NCI-H345 treated with DMSO at 0.1 percent for 48 hours (cell line): Measurements from ENCODE around the gene GLDC.
"Not testable (repeated sequence)": the region's sequence is repeated elsewhere in the genome, so short reads cannot be mapped to it uniquely, and the experiment has no call there.

Experiments used
- DNase-seq: peaks from one replicate; lab custom pipeline; 2025; ENCODE audit not compliant: unreplicated experiment; lab: John Stamatoyannopoulos, UW

The GLDC gene

DNA sequence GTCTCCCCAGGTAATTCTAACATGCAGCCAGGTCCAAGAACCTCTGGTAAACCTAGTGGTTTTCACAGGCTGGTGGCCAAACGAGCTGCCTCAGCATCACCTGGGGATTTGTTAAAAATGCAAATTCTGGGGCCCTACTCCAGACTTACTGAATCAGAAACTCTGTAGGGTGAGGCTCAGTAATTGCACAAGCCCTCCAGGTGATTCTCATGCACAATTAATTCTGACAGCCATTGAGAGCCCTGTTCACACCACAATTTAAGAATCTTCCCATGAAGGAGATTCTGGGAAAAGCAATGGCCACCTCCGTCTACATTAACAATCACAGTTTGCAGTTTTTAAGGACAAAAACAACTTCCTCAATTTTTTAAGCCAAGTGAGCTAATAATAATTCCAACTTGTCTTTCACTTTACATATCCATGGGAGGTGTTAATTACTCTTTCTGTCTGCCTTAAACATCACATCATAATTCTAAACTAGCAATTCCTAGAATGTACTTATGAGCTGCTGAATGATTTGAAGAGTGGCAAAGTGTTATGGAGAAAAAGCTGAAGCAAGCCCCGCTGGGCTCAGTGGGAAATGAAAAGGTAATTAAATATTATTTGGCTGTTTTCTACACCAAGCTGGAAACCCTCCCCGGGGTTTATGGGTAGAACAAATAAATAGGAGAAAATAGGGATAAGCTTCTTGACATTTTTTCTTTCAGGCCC, 70.0 kb downstream of the GLDC start:
- no peak for DNase-seq

GRCh38 chr9:6567140-6567591, 78.4 kb downstream of the GLDC start:
- no peak for DNase-seq

- no peak for DNase-seq
Observed at GRCh38 chr9:6566409-6567139, 79.0 kb downstream of the GLDC start.

DNA sequence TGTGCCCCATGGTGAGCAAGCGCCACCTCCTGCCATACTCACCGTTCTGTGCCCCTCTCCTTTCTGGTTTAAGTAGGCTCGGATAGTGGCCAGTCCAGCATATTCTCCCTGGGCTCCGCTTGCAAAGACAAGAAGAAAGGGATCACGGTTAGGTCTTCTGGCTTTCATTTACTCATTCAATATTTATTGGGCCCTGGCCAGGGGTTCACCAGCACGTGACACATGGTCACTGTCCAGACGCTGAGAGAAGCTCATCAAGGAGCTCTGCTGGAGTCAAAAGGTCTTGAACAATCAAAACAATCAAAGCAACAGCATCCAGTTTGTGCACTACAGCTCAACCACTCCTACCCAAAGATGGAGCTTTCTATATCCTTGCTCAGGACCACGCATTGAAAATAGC, 80.2 kb downstream of the GLDC start:
- DNase-seq = no peak

DNA sequence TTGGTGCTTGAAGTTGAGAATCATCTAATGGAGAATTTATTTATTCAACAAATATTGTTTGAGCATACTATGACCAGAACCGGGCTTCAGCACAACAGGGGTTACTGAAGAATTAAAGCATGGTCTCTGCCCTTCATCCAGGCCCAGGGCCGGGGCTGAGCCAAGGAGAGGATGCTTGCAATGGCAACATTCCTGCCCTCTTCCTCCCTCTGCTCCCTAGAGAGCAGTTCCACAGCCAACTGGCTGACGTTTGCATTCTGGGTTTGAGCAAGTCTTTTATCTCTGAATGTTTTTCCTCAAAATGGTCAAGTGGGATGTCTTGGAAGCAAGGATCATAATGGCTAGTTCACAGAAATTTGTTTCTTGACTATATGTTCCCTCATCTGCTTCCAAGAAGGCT, 80.7 kb downstream of the GLDC start:
- no peak for DNase-seq

DNA sequence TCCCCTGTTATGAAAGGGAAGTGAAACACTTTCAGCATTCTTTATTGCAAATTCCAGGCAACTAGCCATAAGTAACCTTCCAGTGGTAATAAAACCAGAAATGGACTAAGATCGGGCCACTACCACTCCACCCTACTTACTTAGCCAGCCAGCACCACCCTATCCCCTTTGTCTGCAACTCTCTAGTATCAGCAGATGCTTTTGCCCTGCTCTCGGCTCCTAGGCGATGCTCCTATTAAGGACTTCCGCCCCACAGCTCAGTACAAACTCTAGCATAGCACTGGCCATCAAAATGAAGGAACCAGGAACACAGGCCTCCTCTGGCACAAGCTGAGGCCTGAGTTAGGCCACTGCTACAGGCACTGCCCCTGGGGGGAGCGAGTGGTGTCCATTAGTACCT, 81.2 kb downstream of the GLDC start:
- no peak for DNase-seq

DNA sequence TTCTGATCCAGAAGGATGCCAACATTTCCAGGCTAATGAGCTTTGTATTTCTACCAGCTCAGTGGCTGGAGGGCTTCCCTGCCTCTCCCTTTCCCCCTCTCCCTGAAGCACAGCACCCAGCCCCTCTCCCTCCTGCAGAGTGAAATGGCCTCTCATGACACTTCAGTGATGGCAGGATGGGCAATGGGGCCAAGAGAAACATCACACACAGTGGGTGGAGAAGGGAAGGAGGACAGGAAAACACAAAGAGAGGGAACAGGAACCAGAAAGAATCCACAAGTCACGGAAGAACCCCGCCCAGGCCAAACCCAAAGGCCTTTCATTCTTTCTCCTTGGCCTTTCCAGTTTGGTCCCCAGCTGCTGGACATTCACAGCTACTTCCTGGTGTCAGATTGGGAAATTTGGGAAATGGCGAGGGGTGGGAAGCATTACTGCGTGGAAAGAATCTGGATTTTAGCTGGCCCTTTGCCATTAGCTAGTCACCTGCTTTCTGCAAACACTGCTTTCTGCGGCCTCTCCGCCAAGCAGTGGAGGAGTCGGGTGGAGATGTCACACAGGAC, 82.6 kb downstream of the GLDC start:
- no peak for DNase-seq

DNA sequence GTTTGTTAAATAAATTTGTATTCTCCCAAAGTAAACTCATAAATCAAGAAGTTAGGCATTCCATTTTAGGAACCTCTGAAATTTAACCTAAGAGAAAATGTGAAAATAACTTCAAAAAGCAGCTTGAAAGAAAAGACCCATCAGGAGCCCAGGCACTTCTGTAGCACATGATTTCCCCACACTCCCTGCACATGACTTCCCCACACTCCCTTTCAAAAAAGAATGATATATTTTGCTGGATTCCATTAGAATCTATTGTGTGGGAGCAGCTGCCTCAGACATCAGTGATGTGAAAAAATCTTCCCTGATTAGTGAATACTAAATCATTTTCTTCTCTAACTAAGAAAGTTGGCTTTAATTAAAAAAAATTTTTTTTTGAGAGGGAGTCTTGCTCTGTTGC, 83.3 kb downstream of the GLDC start:
- no peak for DNase-seq

DNA sequence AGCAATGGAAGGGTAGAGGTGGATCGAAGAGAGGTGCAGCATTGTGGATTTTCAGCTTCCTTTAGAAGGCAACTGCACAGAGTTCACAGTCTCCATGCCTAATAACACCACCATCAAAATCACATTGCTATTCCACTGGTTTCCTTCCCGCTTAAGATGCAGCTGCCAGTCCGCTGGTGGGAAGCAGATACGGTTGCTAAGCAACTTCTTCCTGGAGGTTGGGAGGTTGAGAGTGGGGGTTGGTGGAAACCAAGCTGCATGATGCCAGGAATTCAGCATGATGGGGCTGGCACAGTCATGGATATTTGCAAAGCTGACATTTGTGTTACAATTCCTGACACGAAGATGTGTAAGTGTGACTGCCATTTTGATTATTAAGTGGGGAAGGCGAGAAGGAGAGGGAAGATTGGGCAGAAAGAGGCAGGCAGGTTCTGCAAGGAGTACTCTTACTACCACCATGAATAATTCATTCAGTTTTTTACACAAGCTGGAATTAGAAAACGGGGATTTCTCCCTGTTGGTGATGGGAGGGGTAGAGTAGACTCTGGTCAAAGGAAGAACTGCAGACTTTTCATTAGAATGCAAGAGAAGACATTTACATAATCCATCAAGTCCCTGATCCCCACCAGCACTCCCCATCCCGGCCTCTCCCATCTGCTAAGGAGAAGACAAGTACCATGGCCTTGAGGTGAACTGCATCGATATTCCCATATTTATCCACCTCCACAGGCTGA, 87.5 kb downstream of the GLDC start:
- no peak for DNase-seq

DNA sequence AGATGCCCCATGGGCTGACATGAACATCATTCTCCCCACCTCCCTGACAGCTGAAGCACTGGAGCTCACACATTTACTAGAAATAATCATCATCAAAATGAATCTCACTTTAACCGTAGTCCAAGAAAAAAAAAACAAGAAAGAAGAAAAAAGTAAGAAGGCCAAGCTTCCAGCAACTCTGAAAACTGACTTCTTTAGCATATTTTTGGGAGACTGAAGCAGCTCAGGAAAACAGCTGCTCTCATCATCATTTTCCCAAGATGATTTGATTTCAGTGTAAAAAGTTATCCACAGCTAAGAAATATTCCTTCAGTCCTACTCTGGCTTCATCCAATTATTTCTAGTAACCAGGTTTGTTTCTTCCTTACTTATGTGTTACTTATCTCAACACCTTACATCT, 91.7 kb downstream of the GLDC start:
- no peak for DNase-seq

- DNase-seq = no peak
Observed at GRCh38 chr9:6552498-6553121, 92.9 kb downstream of the GLDC start.

- peak; percentile 21 for DNase-seq
Observed at GRCh38 chr9:6552033-6552432, 93.5 kb downstream of the GLDC start.

- no peak for DNase-seq
Observed at GRCh38 chr9:6551136-6551535, 94.4 kb downstream of the GLDC start.

DNA sequence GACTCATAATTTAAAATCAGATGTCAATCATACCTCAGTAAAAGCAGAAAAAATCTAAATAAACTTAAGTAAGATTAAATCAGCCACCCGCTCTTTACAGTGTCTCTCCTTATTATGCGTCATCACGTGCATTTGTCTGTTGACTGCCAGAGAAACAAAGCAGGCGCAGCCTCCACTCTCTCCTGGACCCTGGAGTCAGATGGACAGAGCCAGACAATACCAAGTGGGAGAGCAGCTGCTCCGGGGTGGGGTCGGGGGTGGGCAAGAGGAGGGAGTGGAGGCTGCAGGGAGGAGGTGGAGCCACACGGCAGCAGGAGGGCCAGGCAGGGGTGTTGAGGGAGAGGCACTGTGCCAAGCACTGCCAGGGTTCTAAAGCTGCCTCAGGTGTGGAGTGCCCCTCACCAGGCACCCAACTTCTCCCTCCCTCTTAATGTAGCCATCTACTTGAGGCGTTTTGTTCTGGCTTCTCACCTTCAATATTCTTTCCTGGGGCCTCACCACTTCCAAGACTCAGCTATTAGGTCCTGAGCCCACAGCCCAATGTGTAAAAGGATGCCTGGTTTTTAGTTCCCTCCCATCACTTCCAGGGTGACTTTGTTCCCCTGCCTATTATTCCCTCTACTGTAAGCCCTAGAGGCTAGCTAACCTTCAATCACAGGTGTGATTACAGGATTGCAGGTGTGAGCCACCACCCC, 96.3 kb downstream of the GLDC start:
- peak; percentile 86 for DNase-seq

DNA sequence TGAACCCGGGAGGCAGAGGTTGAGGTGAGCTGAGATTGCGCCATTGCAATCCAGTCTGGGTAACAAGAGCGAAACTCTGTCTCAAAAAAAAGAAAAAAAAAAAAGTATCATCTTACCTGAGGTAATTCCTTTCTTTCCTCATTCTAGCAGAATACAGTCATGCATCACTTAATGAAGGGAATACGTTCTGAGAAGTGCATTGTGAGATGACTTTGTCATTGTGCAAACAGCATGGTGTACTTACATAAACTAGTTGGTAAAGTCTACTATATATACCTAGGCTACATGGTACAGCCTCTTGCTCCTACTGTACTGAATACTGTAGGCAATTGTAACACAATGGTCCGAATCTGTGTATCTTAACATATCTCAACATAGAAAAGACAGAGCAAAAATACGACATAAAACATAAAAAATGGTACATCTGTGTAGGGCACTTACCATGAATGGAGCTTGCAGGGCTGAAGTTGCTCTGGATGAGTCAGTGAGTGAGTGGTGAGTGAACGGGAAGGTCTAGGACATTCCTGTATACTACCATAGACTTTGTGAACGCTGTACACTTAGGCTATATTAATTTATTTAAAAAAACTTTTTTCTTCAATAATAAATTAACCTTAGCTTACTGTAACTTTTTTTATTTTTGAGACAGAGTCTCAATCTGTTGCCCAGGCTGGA, 100.4 kb downstream of the GLDC start:
- no peak for DNase-seq

GRCh38 chr9:6543204-6543603, 102.3 kb downstream of the GLDC start:
- no peak for DNase-seq

- DNase-seq = not testable (repeated sequence)
Observed at GRCh38 chr9:6542617-6543016, 102.9 kb downstream of the GLDC start.

DNA sequence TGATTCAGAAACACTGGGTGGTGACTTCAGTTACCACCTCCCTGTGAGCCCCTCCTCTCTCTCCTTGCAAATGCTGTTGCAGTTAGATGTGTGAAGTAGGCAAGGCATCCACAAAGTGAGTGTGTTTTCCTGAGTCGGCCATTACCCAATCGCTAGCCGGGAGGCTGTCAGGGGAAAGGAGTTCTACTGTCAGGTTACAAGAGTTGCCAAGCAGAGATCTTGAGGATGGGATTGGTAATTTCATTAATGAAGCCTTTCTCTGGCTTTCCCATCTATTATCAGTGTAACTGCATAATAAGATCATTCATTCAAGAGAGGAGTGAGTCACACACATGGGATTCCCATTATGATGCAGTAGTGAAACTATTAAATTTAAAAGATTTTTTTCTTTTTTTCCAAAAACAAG, 106.9 kb downstream of the GLDC start:
- DNase-seq = no peak

- DNase-seq = no peak
Observed at GRCh38 chr9:6535594-6535993, 109.9 kb downstream of the GLDC start.
